NCI-H345 treated with DMSO at 0.1 percent for 48 hours (cell line): ENCODE data around the gene HECA.
"Not testable (repeated sequence)": the region's sequence is repeated elsewhere in the genome, so short reads cannot be mapped to it uniquely, and the experiment has no call there.

ENCODE experiments used
- DNase-seq: peaks from one replicate; lab custom pipeline; 2025; ENCODE audit not compliant: unreplicated experiment; lab: John Stamatoyannopoulos, UW

HECA gene

DNA sequence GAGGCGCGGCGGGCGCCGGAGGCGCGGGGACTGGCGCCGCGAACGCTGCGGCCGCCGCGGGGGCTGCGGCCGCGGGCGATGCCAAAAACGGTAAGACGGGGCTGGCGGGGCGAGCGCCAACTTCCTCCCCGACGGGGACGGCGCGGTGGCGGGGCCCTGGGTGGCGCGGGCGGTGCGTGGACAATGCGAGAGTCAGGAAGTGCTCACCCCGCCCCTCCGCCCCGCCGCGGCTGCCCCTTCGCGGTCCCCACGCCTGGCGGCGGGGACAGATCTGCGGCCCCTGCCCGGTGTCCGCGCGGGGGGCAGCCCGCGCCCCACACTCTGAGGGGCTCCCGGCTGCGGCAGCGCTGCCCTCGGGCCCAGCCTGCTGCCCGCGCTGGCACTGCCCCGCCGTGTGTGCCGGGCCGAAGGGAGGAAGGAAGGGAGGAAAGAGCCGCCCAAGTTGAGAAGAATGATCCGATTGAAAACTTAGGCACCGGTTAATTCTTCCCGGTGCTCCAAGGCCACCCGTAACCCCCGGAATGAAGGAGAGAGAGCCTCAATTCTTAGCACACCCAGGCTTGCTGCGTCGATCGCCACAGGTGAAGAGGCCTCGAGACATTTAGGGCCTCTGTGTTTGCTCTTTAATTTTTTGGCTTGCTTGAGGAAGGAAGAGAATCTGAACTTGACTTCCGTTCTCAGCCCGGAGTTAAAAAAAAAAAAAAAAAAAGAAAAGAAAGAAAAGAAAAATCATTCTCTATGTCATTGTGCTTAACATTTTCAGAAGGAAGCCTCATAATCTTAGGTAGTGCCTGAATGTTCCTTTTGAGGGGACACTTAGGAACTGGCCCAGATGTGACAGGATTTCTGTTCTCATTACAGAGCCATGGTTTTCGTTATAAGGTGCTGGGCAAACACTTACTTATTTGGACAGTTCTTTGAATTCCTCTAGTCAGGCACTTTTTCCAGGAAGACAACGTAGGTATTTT lies 982 bp downstream of the HECA start:
- no peak for DNase-seq

DNA sequence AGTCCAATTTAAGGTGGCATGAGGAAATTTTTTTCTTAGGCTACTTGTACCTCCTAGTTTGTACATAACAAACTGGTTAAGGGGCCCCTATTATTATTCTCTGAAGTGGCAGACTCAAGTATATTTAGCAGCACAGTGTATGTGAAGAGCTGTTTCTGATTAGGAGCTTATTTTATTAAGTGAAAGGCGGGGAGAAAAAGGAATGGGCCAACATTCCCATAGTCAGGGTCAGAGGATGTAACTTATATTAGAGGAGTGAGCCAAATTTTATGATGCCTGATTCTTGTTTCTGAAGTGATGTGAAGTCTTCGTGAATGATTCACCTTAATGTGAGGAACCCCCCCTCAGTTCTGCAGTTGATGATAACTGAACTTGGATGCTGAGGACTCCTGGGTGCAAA lies 2.8 kb downstream of the HECA start:
- no peak for DNase-seq

DNA sequence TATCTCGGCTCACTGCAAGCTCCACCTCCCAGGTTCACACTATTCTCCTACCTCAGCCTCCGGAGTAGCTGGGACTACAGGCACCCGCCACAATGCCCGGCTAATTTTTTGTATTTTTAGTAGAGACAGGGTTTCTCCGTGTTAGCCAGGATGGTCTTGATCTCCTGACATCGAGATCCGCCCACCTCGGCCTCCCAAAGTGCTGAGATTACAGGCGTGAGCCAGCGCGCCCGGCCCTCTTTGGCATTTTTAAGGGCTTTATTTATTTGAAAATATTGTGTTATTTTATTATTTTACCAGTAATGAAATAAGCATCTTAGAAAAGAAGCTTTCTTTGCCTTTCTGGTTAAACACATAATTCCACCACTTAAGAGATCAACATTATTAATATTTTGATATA lies 6.0 kb downstream of the HECA start:
- DNase-seq = not testable (repeated sequence)

DNA sequence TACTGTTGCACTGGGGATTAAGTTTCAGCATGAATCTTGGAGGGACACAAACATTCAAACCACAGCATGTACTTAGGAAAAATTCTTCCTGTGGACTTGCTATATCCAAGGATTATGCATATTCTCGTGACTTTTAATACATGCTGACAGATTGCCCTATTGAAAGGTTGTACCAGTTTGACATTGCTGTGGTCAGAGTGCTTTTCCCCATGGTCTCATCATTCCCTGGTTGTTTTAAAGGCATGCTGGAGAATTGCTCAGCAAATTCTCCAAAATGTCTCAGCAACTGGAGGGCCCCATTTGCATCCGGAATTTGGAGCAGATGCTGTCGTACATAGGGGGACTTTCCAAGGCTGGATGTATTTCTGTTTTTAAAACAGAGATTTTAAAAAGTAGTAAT lies 7.4 kb downstream of the HECA start:
- no peak for DNase-seq

GRCh38 chr6:139143111-139143510 lies 8.2 kb downstream of the HECA start:
- no peak for DNase-seq

DNA sequence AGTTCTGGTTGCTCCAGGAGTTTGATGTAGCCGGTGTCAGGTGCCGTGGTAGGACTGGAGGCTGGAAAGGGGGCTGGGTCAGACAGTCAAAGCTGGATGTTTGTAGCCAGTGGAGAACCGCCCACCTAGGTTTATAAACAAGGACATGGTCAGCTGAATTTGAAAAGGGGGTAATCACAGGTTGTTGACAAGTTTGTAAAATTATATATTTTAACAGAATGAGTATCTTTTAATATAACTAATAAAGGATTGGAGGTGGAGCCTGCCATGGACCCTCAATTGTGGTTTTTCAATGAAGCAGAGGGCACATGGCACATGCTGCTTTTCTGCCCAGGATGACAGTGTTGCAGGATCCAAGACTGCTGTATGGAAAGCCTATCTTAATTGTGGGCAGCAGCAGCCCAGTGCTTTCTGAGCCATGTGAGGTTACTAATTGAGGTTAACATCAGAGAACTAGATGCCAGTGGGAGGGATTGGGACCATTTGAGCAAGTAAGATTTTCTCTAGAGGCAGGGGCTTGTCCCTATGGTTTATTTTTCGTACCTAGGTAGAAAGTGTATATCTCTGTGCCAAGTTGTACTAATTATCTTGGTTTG lies 9.7 kb downstream of the HECA start:
- DNase-seq = no peak

- no peak for DNase-seq
These were observed 10.8 kb downstream of the HECA start for GRCh38 chr6:139145661-139146060.

GRCh38 chr6:139146317-139146726 lies 11.4 kb downstream of the HECA start:
- DNase-seq = no peak

DNA sequence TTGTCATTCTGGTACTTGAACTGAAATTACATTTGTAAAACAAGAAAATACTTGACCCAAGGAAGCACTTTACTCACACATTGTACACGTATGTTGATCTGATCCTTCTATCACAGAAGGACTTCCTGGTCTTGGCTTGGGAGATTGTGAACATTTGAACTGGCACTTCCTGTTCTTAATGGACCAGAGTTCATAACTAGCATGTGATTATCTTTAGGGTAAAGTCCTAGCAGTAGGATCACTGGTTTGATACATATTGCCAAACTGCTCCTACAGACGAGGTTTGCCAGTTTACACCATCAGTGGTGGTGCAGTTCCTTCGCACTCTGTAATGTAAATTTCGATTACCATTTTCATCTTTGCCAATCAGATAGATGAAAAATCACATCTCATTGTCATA lies 12.7 kb downstream of the HECA start:
- DNase-seq = no peak

- DNase-seq = no peak
These were observed 13.8 kb downstream of the HECA start for GRCh38 chr6:139148557-139149235.

GRCh38 chr6:139149383-139149782 lies 14.5 kb downstream of the HECA start:
- DNase-seq = no peak

GRCh38 chr6:139150920-139151319 lies 16.0 kb downstream of the HECA start:
- no peak for DNase-seq

- DNase-seq = no peak
These were observed 16.7 kb downstream of the HECA start for GRCh38 chr6:139151425-139152087.

GRCh38 chr6:139152088-139152891 lies 17.4 kb downstream of the HECA start:
- DNase-seq = no peak

DNA sequence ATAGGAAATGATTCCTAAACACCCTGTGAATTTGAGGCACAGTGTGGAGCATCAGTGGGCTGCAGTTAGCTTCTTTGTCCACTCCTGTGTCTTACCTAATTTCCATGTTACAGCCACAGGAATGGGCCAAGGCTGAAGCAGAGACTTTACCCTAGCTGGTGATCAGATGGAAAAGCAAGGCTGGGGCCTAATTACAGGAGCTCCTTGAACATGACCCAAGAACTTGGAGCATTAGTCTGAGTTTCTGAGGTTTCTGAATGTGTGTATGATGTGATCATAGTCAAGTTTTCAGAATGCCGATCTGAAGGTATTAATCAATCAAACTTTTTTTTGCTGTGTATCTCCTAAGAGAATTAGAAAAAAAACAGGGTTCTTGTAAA lies 18.0 kb downstream of the HECA start:
- DNase-seq = no peak

GRCh38 chr6:139153855-139154254 lies 19.0 kb downstream of the HECA start:
- DNase-seq = no peak

- no peak for DNase-seq
These were observed 20.1 kb downstream of the HECA start for GRCh38 chr6:139154881-139155547.

DNA sequence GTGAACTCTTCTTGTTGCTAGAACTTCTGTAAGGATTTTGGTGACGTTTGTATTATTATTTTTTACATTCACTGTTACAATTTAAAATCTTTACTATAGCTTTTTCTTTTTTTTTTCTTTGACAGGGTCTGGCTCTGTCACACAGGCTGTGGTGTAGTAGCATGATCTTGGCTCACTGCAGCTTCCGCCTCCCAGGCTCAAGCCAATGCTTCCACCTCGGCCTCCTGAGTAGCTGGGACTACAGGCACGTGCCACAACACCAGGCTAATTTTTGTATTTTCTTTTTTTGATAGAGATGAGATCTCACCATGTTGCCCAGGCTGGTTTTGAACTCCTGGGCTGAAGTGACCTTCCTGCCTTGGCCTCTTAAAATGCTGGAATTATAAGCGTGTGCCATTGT lies 21.2 kb downstream of the HECA start:
- DNase-seq = no peak

DNA sequence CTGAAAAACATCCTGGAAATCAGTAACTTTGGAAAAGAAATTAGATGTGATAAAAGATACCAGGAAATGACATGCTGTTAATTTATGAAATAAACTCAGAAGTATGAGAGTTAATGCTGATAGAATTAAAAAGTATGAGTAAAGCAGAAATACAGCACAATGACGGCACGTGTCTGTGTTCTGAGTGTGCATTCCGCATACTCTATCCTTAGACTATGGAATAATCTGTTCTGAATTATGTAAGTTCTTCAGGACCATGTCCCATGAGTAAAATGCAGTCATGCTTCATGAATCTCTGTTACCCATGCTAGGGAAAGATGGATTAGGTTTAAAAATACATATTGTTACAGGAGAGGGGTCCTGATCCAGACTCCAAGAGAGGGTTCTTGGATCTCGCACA lies 21.7 kb downstream of the HECA start:
- DNase-seq = no peak

DNA sequence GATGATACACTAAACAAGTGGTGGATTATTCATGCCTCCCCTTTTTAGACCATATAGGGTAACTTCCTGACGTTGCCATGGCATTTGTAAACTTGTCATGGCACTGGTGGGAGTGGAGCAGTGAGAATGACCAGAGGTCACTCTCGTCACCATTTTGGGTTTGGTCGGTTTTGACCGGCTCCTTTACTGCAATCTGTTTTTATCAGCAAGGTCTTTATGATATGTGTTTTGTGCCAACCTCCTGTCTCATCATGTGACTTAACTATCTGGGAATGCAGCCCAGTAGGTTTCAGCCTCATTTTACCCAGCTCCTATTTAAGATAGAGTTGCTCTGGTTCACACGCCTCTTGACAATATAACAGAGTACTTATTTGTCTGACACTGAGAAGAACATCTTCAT lies 22.2 kb downstream of the HECA start:
- DNase-seq = not testable (repeated sequence)
